ENCODE measurements around the gene PSME1. TPM values are rescaled to one million over a fixed set of nuclear protein-coding genes. Genes with fewer than 3 reads are reported as not detected.
"Not testable (repeated sequence)": the region's sequence is repeated elsewhere in the genome, so short reads cannot be mapped to it uniquely, and the experiment has no call there.

Gene PSME1
- polyA plus RNA-seq, 1 donor from 2014 or later: 55.8 TPM

GRCh38 chr14:24102357-24103048 is 33.5 kb upstream of the PSME1 start:
- H3K9me2 ChIP-seq (ENCODE audit: insufficient read depth, low read length): no peaks in the 10 kb centered on the region
- H3K27ac ChIP-seq (ENCODE audit: low read length): no peak overlapping the region
- no peaks in the 10 kb centered on the region for H3K27me3 ChIP-seq (ENCODE audit: insufficient read depth, low read depth, low read length)
- H3K79me2 ChIP-seq (replicated peaks; ENCODE audit: insufficient read depth, low read length): no peaks in the 10 kb centered on the region
- H3K4me3 ChIP-seq (ENCODE audit: low read length): no peak overlapping the region
- no peaks in the 10 kb centered on the region for H4K20me1 ChIP-seq (ENCODE audit: insufficient read depth)
- H3K36me3 ChIP-seq (ENCODE audit: insufficient read depth, low read length): no peaks in the 10 kb centered on the region
- H3K9me3 ChIP-seq (ENCODE audit: low read length): no peaks in the 10 kb centered on the region
- no peak overlapping the region for H3K9ac ChIP-seq (ENCODE audit: low read length)
- no peak for TF ChIP-seq SMC3 (conservative IDR thresholded peaks at IDR 0.05; ENCODE audit: poor library complexity)
- no peak for TF ChIP-seq TAF1 (IDR thresholded peaks at IDR 0.05; ENCODE audit: low read depth)
- no peak for TF ChIP-seq MXI1 (conservative IDR thresholded peaks at IDR 0.05; ENCODE audit: poor library complexity, severe bottlenecking)
- no peak for TF ChIP-seq POLR2AphosphoS5 (IDR thresholded peaks at IDR 0.05)
- no peak for TF ChIP-seq REST (IDR thresholded peaks at IDR 0.05; ENCODE audit: borderline replicate concordance)
- TF ChIP-seq EP300 (conservative IDR thresholded peaks at IDR 0.05; ENCODE audit: poor library complexity, severe bottlenecking): no peak
- no peak for TF ChIP-seq CTCF (IDR thresholded peaks at IDR 0.05; ENCODE audit: poor library complexity, severe bottlenecking)
- TF ChIP-seq RAD21 (conservative IDR thresholded peaks at IDR 0.05): no peak
- TF ChIP-seq EZH2 (IDR thresholded peaks at IDR 0.05; ENCODE audit: borderline replicate concordance, insufficient read depth, low read length, poor library complexity, severe bottlenecking): no peak
- H3K4me2 ChIP-seq (ENCODE audit: low read length): no peak overlapping the region
- H3F3A ChIP-seq (ENCODE audit: insufficient read depth, low read length, poor library complexity, severe bottlenecking): no peaks in the 10 kb centered on the region
- H2AFZ ChIP-seq (ENCODE audit: low read depth, low read length): no peak overlapping the region

GRCh38 chr14:24103451-24103850 is 32.5 kb upstream of the PSME1 start:
- Histone ChIP-seq H3K4me2 (ENCODE audit: low read length) (no peak overlapping the region), H3K9me3 (ENCODE audit: low read length) (no peaks in the 10 kb centered on the region), H3F3A (ENCODE audit: insufficient read depth, low read length, poor library complexity, severe bottlenecking) (no peaks in the 10 kb centered on the region), H4K20me1 (ENCODE audit: insufficient read depth) (no peaks in the 10 kb centered on the region), H3K36me3 (ENCODE audit: insufficient read depth, low read length) (no peaks in the 10 kb centered on the region), H2AFZ (ENCODE audit: low read depth, low read length) (no peak overlapping the region), H3K27me3 (ENCODE audit: insufficient read depth, low read depth, low read length) (no peaks in the 10 kb centered on the region), H3K4me3 (ENCODE audit: low read length) (no peak overlapping the region), H3K9ac (ENCODE audit: low read length) (no peak overlapping the region), H3K79me2 (replicated peaks; ENCODE audit: insufficient read depth, low read length) (no peaks in the 10 kb centered on the region), H3K9me2 (ENCODE audit: insufficient read depth, low read length) (no peaks in the 10 kb centered on the region), H3K27ac (ENCODE audit: low read length) (no peak overlapping the region)
- no peak for TF ChIP-seq REST (IDR thresholded peaks at IDR 0.05; ENCODE audit: borderline replicate concordance)
- TF ChIP-seq TAF1 (IDR thresholded peaks at IDR 0.05; ENCODE audit: low read depth): no peak
- no peak for TF ChIP-seq EP300 (conservative IDR thresholded peaks at IDR 0.05; ENCODE audit: poor library complexity, severe bottlenecking)
- no peak for TF ChIP-seq CTCF (IDR thresholded peaks at IDR 0.05; ENCODE audit: poor library complexity, severe bottlenecking)
- TF ChIP-seq SMC3 (conservative IDR thresholded peaks at IDR 0.05; ENCODE audit: poor library complexity): no peak
- no peak for TF ChIP-seq POLR2AphosphoS5 (IDR thresholded peaks at IDR 0.05)
- TF ChIP-seq EZH2 (IDR thresholded peaks at IDR 0.05; ENCODE audit: borderline replicate concordance, insufficient read depth, low read length, poor library complexity, severe bottlenecking): no peak
- TF ChIP-seq MXI1 (conservative IDR thresholded peaks at IDR 0.05; ENCODE audit: poor library complexity, severe bottlenecking): no peak
- no peak for TF ChIP-seq RAD21 (conservative IDR thresholded peaks at IDR 0.05)

- H3K27ac ChIP-seq (ENCODE audit: low read length); H3K36me3 ChIP-seq (ENCODE audit: insufficient read depth, low read length); H2AFZ ChIP-seq (ENCODE audit: low read depth, low read length); H3K9me3 ChIP-seq (ENCODE audit: low read length); H4K20me1 ChIP-seq (ENCODE audit: insufficient read depth); H3K4me2 ChIP-seq (ENCODE audit: low read length); H3K9me2 ChIP-seq (ENCODE audit: insufficient read depth, low read length); H3K4me3 ChIP-seq (ENCODE audit: low read length); H3K9ac ChIP-seq (ENCODE audit: low read length); H3F3A ChIP-seq (ENCODE audit: insufficient read depth, low read length, poor library complexity, severe bottlenecking); H3K27me3 ChIP-seq (ENCODE audit: insufficient read depth, low read depth, low read length); H3K79me2 ChIP-seq (replicated peaks; ENCODE audit: insufficient read depth, low read length): not testable (repeated sequence)
Measured at GRCh38 chr14:24105609-24106239, 30.3 kb upstream of the PSME1 start.

Measured in neural cell (in vitro differentiated cells).